Body of pancreas (tissue), 4 donors: ENCODE data around the gene KCNMB1.

ENCODE experiments used
- POLR2A ChIP-seq, 3 donors: fragments of 450-650 bp; IDR thresholded peaks; one replicate each; pipeline ENCODE4 v1.6.1; 2016; ENCODE audit warnings: antibody characterized with exemption in 3 of 3, mild to moderate bottlenecking in 2 of 3
- TF ChIP-seq, protein P1 (sequence below), 7 experiments: fragments of 450-650 bp in 4 of 7; fragments of 200-600 bp in 3 of 7; sonication (generic) in 3 of 7; IDR thresholded peaks; one replicate each; pipeline ENCODE4 v1.5.1; 2016 to 2019; ENCODE audit warnings: antibody characterized with exemption in 7 of 7

DNA sequence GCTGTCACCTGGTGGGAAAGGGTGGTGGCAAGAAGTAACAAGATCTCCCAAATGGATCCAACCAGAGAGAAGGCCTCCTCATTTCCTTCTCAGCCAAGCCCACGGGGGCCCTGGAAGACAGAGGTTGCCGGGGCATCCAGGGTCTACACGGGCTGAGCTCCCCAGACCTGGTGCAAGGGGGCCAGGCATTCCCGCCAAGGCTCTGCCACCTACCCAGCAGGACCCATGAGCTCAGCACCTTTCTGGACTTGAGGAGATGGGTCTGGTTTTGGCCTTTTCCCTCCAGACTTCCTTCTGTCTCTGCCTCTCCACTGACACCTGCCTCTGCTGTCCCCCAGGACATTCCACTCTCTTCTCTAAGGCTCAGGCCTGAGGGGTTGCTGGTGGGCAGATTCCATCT, 42.4 kb upstream of the KCNMB1 start:
- TF ChIP-seq, protein P1, sequence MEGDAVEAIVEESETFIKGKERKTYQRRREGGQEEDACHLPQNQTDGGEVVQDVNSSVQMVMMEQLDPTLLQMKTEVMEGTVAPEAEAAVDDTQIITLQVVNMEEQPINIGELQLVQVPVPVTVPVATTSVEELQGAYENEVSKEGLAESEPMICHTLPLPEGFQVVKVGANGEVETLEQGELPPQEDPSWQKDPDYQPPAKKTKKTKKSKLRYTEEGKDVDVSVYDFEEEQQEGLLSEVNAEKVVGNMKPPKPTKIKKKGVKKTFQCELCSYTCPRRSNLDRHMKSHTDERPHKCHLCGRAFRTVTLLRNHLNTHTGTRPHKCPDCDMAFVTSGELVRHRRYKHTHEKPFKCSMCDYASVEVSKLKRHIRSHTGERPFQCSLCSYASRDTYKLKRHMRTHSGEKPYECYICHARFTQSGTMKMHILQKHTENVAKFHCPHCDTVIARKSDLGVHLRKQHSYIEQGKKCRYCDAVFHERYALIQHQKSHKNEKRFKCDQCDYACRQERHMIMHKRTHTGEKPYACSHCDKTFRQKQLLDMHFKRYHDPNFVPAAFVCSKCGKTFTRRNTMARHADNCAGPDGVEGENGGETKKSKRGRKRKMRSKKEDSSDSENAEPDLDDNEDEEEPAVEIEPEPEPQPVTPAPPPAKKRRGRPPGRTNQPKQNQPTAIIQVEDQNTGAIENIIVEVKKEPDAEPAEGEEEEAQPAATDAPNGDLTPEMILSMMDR (IDR thresholded peaks at IDR 0.05): no peak
- no peak for TF ChIP-seq POLR2A (IDR thresholded peaks at IDR 0.05)
